GM19099 (cell line): ENCODE measurements around the gene PARP9.

Source experiments
- POLR2A ChIP-seq: IDR thresholded peaks from 3 replicates; pipeline ENCODE4 v1.6.1; 2011; ENCODE audit warnings: low read depth; ENCODE audit not compliant: insufficient read length; ENCODE audit errors: extremely low read depth

Gene PARP9

GRCh38 chr3:122582390-122582789 lies 18.3 kb upstream of the PARP9 start:
- no peak for TF ChIP-seq POLR2A

GRCh38 chr3:122581622-122582021 lies 17.5 kb upstream of the PARP9 start:
- no peak for TF ChIP-seq POLR2A

GRCh38 chr3:122580470-122580869 lies 16.4 kb upstream of the PARP9 start:
- no peak for TF ChIP-seq POLR2A

- TF ChIP-seq POLR2A, result no peak
Observed at GRCh38 chr3:122578069-122578740, 14.1 kb upstream of the PARP9 start.

GRCh38 chr3:122577409-122578031 lies 13.4 kb upstream of the PARP9 start, which contains the start of gene PARP15:
Gene PARP15 (plus strand): TSS chr3:122577650. CDS start chr3:122577668, 18 bp downstream.
- peak; percentile 67 for TF ChIP-seq POLR2A

DNA sequence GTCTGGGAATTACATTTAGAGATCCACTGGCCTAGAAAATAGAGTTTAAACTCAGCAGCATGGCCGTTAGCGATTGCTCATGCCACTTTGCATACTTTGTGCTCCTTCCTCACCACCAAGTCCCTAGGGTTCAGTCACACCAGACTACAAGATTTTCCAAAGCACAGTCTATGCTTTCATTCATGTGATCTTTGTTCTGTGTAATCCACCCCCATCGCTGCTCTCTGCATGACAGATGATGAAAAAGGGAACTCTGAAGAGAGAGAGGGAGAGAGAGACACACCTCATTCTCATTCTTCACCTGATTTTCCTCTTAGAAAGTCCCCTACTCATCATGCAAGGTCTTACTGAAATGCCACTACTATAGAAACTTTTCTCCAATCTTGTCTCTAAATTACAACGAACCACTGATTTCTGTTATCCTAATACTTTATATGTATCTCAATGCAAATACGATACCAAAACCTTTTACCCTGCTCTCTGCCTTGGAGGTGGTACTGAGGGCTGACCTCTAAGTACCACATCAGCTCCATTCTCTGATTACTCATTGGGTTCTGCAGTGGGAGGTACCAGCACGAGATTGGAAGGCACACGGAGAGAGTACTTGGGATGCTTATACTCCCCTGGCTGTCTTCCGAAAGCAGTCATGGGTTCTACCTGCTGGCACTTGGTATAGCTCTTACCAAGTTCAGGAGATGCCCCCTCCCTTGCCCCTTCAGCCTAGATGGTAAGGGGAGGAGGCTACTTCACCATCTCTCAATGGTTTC lies 12.3 kb upstream of the PARP9 start:
- TF ChIP-seq POLR2A, result peak; percentile 48

DNA sequence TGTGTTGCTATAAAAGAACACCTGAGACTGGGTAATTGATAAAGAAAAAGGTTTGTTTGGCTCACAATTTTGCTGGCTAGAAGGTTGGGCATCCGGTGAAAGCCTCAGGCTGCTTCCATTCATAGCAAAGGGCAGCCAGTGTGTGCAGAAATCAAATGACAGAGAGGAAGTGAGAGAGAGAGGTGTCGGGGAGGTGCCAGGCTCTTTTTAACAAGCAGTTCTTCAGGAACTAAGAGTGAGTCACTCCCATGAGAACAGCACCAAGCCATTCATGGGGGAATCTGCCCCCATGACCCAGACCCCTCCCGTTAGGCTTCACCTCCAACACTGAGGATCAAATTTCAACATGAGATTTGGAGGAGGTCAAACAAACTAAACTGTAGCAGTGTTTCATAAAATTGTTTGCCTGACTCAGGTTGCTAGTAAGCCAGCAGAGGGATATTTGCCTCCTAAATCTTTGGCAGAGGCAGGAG lies 8.9 kb upstream of the PARP9 start:
- TF ChIP-seq POLR2A, result no peak

DNA sequence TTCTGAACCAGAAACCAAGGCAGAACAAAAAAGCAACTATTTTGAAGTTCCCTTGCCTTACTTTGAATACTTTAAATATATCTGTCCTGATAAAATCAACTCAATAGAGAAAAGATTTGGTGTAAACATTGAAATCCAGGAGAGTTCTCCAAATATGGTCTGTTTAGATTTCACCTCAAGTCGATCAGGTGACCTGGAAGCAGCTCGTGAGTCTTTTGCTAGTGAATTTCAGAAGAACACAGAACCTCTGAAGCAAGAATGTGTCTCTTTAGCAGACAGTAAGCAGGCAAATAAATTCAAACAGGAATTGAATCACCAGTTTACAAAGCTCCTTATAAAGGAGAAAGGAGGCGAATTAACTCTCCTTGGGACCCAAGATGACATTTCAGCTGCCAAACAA lies 4.7 kb upstream of the PARP9 start:
- no peak for TF ChIP-seq POLR2A

DNA sequence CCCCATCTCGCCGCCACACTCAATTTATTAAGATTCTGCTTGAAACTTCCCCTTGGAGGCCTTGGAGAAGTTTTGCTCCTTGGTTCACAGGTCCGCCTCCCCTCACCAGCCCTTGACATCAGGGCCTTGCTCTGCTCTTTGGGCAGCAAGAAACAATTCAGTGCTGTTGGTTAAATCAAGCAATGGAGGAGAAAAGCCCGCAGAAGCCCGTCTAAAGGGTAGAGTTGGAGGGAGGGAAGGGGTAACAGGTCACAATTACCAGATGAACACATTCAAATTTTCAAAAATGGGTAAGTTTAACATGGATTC lies 429 bp downstream of the PARP9 start:
- no peak for TF ChIP-seq POLR2A

GRCh38 chr3:122562923-122563716 lies 980 bp downstream of the PARP9 start:
- TF ChIP-seq POLR2A, result peak; percentile 22

GRCh38 chr3:122560680-122561079 lies 3.4 kb downstream of the PARP9 start:
- TF ChIP-seq POLR2A, result no peak

- TF ChIP-seq POLR2A, result no peak
Observed at GRCh38 chr3:122559906-122560305, 4.2 kb downstream of the PARP9 start.

- TF ChIP-seq POLR2A, result no peak
Observed at GRCh38 chr3:122558605-122559004, 5.5 kb downstream of the PARP9 start.

GRCh38 chr3:122557356-122557755 lies 6.7 kb downstream of the PARP9 start:
- TF ChIP-seq POLR2A, result no peak
